Sciatic nerve (tissue), 1 donor: ENCODE data around the gene SF3B2. TPM values are rescaled to one million over a fixed set of nuclear protein-coding genes. Genes with fewer than 3 reads are reported as not detected.

Source experiments
- total RNA-seq: library from RNA; stranded (reverse); fragmentation: NEBNext Ultra II Directional; extraction: Animal tissue kit (Norgen Biotek cat#: 25700); gene quantifications from one replicate; pipeline ENCODE4 v1.2.1, GENCODE V29; 2021
- donor health status: DM: no; HTN: no; CAD: no.

The SF3B2 gene
- total RNA-seq, 1 donor from 2014 or later: 154 TPM

Other genes starting within 250 kb of the SF3B2 start
- 2.6 TPM for gene SNX32, start 218.4 kb upstream of the SF3B2 start, total RNA-seq
- 437 TPM for gene CFL1, start 194.2 kb upstream of the SF3B2 start, total RNA-seq
- 46.9 TPM for gene MUS81, start 191.9 kb upstream of the SF3B2 start, total RNA-seq
- 88.4 TPM for gene EFEMP2, start 179.6 kb upstream of the SF3B2 start, total RNA-seq
- gene CTSW, start 172.5 kb upstream of the SF3B2 start, total RNA-seq: 2.5 TPM
- 37.2 TPM for gene FIBP, start 163.9 kb upstream of the SF3B2 start, total RNA-seq
- 31.0 TPM for gene CCDC85B, start 161.7 kb upstream of the SF3B2 start, total RNA-seq
- 5.6 TPM for gene FOSL1, start 152.0 kb upstream of the SF3B2 start, total RNA-seq
- gene C11orf68, start 133.3 kb upstream of the SF3B2 start, total RNA-seq: 42.0 TPM
- gene DRAP1, start 132.9 kb upstream of the SF3B2 start, total RNA-seq: 69.8 TPM
- gene TSGA10IP, start 106.9 kb upstream of the SF3B2 start, total RNA-seq: not detected
- 51.0 TPM for gene SART1, start 90.6 kb upstream of the SF3B2 start, total RNA-seq
- gene EIF1AD, start 50.2 kb upstream of the SF3B2 start, total RNA-seq: 24.7 TPM
- gene BANF1, start 49.9 kb upstream of the SF3B2 start, total RNA-seq: 127 TPM
- 0.80 TPM for gene CST6, start 40.4 kb upstream of the SF3B2 start, total RNA-seq
- gene CATSPER1, start 25.9 kb upstream of the SF3B2 start, total RNA-seq: not detected
- not detected for gene GAL3ST3, start 3.2 kb upstream of the SF3B2 start, total RNA-seq
- 80.3 TPM for gene PACS1, start 17.9 kb downstream of the SF3B2 start, total RNA-seq
- gene KLC2, start 205.3 kb downstream of the SF3B2 start, total RNA-seq: 24.6 TPM
- gene RAB1B, start 216.3 kb downstream of the SF3B2 start, total RNA-seq: 112 TPM
- gene CNIH2, start 225.8 kb downstream of the SF3B2 start, total RNA-seq: 1.3 TPM
- 61.1 TPM for gene YIF1A, start 236.8 kb downstream of the SF3B2 start, total RNA-seq
- gene TMEM151A, start 239.5 kb downstream of the SF3B2 start, total RNA-seq: 0.31 TPM